Bronchial epithelial cell (primary cell): Measurements from ENCODE around the gene CELSR2. TPM values are rescaled to one million over a fixed set of nuclear protein-coding genes. Genes with fewer than 3 reads are reported as not detected.

Experiments
- DNase-seq: peaks from one replicate; pipeline ENCODE4 v3.0.0-alpha.2; 2010; ENCODE audit warnings: low read depth
- FAIRE-seq: peaks from 2 replicates; lab custom pipeline; 2011; peaks lifted over from hg19 to GRCh38; lab: Jason Lieb, UNC
- H3K27me3 ChIP-seq: 2 replicates; pipeline ENCODE4 v1.5.1; 2011; ENCODE audit warnings: low read length; ENCODE audit not compliant: control insufficient read depth, insufficient read depth
- H3K36me3 ChIP-seq: 2 replicates; pipeline ENCODE4 v1.5.1; 2011; ENCODE audit warnings: low read length; ENCODE audit not compliant: control insufficient read depth, insufficient read depth
- H3K4me3 ChIP-seq: 2 replicates; pipeline ENCODE4 v1.5.1; 2011; ENCODE audit warnings: mild to moderate bottlenecking, low read depth, low read length, control low read depth
- total RNA-seq: library from RNA; depleted of rRNA; stranded (reverse); fragments of >200 nt; gene quantifications from 2 replicates; pipeline ENCODE4 v1.2.1, GENCODE V29; 2014
- TF ChIP-seq, protein P1 (sequence below): IDR thresholded peaks from 2 replicates; pipeline ENCODE4 v1.5.1; 2011; ENCODE audit warnings: mild to moderate bottlenecking, moderate library complexity, low read length, control low read depth, inconsistent platforms; ENCODE audit not compliant: insufficient read depth, severe bottlenecking

Gene CELSR2
- total RNA-seq, 1 donor from 2014 or later = 9.2 TPM

DNA sequence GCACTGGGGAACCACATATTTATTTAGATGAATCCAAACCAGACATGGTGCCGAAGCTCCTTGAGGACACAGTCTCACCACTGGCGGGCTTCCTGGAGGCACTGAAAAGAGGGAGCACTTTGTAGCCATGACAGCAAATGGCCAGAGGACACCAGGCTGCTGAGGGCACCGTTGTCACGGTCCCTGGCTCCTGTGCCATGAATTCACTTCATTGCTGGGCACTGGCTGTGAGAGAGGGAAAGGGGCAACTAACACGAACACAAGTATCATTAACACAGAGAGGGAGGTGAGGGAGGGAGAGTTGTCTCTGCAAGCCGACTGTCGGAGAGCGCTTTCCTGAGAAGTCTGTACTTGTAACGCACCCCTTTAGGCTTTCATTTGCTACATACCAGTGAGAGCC lies 43.0 kb downstream of the CELSR2 start:
- H3K27me3 ChIP-seq = no peaks in the 10 kb centered on the region
- no peaks in the 10 kb centered on the region for H3K36me3 ChIP-seq
- no peak overlapping the region for H3K4me3 ChIP-seq
- TF ChIP-seq, protein P1, sequence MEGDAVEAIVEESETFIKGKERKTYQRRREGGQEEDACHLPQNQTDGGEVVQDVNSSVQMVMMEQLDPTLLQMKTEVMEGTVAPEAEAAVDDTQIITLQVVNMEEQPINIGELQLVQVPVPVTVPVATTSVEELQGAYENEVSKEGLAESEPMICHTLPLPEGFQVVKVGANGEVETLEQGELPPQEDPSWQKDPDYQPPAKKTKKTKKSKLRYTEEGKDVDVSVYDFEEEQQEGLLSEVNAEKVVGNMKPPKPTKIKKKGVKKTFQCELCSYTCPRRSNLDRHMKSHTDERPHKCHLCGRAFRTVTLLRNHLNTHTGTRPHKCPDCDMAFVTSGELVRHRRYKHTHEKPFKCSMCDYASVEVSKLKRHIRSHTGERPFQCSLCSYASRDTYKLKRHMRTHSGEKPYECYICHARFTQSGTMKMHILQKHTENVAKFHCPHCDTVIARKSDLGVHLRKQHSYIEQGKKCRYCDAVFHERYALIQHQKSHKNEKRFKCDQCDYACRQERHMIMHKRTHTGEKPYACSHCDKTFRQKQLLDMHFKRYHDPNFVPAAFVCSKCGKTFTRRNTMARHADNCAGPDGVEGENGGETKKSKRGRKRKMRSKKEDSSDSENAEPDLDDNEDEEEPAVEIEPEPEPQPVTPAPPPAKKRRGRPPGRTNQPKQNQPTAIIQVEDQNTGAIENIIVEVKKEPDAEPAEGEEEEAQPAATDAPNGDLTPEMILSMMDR = no peak
- FAIRE-seq (no peak), DNase-seq (no peak)

DNA sequence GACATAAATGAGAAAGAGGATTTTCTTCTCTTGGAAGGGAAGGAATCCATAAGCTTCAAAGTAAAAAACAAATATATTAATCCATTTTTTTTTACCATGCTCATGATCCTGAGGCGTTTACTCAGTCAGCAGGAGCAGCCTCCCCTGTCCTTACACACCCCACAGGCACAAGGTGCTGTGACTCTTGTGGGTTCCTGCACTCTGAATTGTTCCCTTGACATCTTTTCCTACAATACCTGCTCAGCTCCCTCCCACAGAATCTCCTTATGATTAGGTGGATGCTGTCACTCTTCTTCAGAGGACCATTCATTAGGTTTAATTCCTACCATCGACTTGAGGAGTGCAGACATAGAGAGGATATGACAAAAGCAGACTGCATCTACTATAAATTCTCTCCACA lies 43.7 kb downstream of the CELSR2 start:
- DNase-seq (no peak), FAIRE-seq (no peak)
- TF ChIP-seq, protein P1 = no peak
- Histone ChIP-seq H3K36me3 (no peaks in the 10 kb centered on the region), H3K4me3 (no peak overlapping the region), H3K27me3 (no peaks in the 10 kb centered on the region)

DNA sequence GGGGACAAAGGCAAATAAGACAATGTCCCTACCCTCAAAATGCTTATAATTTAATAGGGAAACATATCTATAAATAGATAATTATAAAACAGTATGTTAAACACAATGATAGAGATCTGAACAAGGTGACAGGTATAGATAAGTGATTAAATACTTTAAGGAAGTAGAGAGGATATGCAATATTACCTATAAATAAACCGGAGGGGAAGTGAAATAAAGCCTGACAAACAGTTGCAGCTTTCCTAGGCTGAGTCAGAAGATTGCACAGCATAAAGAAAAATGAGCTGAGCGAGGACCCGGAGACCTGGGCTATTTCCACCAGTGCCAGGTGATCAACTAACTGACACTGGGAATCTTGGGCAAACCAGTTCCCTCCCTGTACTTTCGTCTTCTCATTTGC lies 45.1 kb downstream of the CELSR2 start:
- Histone ChIP-seq H3K27me3 (no peaks in the 10 kb centered on the region), H3K4me3 (no peak overlapping the region), H3K36me3 (no peaks in the 10 kb centered on the region)
- DNase-seq (no peak), FAIRE-seq (no peak)
- TF ChIP-seq, protein P1 = no peak

DNA sequence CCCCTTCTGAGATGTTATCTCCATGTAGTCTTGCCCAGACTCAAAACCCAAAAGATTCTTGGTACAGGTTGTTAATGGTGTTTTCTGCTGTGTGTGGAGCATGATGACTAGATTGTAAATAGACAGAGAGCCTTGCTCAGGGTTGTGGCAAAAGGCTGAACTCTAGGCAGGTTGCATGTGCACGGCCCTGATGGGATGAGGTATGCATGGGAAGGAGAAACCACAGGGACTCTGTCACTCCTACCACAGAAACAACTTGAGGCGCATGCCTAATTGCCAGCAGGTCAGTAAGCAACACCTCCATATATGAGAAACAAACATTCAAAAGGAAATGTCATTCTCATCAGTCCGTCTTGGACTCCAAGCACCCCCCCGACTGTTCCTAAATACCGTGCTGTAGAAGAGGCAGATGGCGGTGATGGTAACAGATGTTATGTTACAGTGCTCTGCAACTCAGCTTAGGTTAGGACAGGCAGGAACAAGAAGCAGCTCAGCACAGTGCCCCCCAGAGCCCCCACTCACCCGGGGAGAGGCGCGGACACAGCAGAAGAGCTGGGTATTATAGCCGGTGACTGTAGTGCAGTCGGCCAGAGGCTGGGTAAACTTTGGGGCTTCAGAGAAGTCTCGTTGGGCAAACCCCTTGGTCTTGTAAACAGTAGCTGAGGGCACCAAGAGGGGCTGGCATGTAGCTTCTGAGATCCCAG lies 46.5 kb downstream of the CELSR2 start:
- no peak for FAIRE-seq
- DNase-seq = no peak
- no peaks in the 10 kb centered on the region for H3K36me3 ChIP-seq
- no peak overlapping the region for H3K4me3 ChIP-seq
- TF ChIP-seq, protein P1 = no peak
- no peaks in the 10 kb centered on the region for H3K27me3 ChIP-seq

DNA sequence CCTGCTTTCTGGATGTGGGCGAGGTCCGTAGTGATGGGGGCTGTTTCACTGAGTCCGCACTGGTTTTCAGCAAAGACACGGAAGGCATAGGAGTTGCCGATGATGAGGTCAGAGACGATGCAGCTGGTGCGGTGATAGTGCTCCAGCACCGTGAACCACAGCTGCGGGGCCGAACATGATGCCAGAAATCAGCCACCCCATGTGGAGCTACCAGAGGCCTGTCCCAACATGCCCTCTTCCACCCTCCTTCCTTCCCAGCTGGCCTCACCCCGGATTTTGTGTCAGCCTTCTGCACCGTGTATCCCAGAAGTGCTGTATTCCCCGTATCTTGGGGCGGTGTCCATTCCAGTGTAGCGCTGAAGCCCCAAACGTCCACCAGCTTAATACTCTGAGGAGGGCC lies 47.4 kb downstream of the CELSR2 start:
- Histone ChIP-seq H3K4me3 (no peak overlapping the region), H3K27me3 (no peaks in the 10 kb centered on the region), H3K36me3 (no peaks in the 10 kb centered on the region)
- DNase-seq (peak; percentile 64), FAIRE-seq (peak; percentile 58)
- TF ChIP-seq, protein P1 = no peak
